Nephron progenitor cell (in vitro differentiated cells): ENCODE results near the gene TCL1B.

Experiments
- DNase-seq: peaks from one replicate; pipeline ENCODE4 v3.0.0; 2021
- H3K27ac Mint-ChIP-seq: 2 replicates; pipeline ENCODE4 v1.8.0; 2021; ENCODE audit warnings: mild to moderate bottlenecking, moderate library complexity, mixed read lengths
- H3K27me3 Mint-ChIP-seq: 2 replicates; pipeline ENCODE4 v1.8.0; 2021; ENCODE audit warnings: mild to moderate bottlenecking, low read depth, mixed read lengths; ENCODE audit not compliant: poor library complexity
- H3K36me3 Mint-ChIP-seq: 2 replicates; pipeline ENCODE4 v1.8.0; 2021; ENCODE audit warnings: low read depth, mixed read lengths
- H3K4me1 Mint-ChIP-seq: 2 replicates; pipeline ENCODE4 v1.8.0; 2021; ENCODE audit warnings: mixed read lengths
- H3K4me3 Mint-ChIP-seq: 2 replicates; pipeline ENCODE4 v1.8.0; 2021; ENCODE audit warnings: mild to moderate bottlenecking, moderate library complexity, mixed read lengths
- H3K9me3 Mint-ChIP-seq: 2 replicates; pipeline ENCODE4 v1.8.0; 2021; ENCODE audit warnings: mild to moderate bottlenecking, moderate library complexity, mixed read lengths
- TF ChIP-seq, protein P1 (sequence below): fragments of 200-600 bp; sonication (generic); IDR thresholded peaks from 2 replicates; pipeline ENCODE4 v1.5.0; 2021; ENCODE audit warnings: antibody characterized with exemption

The TCL1B gene

DNA sequence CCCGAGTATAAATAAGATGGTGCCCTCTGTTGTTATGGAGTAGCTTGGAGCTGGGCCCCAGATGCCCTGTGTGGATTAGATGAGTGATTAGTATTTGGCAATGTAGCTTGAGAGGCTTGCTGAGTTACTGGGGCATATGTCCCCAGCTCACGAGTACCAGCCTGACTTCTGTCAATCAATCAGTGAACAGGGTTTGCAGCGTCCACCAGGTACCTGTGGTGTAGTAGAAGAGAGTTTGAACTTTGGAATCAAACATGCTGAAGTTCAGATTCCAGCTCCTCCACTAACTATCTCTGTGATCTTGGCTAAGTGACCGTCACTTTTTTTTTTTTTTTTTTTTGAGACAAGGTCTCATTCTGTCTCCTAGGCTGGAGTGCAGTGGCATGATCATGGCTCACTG, 11.6 kb upstream of the TCL1B start:
- no peak for DNase-seq
- Mint-ChIP-seq H3K4me3 (no peak overlapping the region), H3K27me3 (no peaks in the 10 kb centered on the region), H3K9me3 (peaks cover 26% of the 10 kb centered on the region), H3K36me3 (no peaks in the 10 kb centered on the region), H3K27ac (no peak overlapping the region), H3K4me1 (peaks cover 11% of the 10 kb centered on the region)
- TF ChIP-seq, protein P1, sequence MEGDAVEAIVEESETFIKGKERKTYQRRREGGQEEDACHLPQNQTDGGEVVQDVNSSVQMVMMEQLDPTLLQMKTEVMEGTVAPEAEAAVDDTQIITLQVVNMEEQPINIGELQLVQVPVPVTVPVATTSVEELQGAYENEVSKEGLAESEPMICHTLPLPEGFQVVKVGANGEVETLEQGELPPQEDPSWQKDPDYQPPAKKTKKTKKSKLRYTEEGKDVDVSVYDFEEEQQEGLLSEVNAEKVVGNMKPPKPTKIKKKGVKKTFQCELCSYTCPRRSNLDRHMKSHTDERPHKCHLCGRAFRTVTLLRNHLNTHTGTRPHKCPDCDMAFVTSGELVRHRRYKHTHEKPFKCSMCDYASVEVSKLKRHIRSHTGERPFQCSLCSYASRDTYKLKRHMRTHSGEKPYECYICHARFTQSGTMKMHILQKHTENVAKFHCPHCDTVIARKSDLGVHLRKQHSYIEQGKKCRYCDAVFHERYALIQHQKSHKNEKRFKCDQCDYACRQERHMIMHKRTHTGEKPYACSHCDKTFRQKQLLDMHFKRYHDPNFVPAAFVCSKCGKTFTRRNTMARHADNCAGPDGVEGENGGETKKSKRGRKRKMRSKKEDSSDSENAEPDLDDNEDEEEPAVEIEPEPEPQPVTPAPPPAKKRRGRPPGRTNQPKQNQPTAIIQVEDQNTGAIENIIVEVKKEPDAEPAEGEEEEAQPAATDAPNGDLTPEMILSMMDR: no peak

DNA sequence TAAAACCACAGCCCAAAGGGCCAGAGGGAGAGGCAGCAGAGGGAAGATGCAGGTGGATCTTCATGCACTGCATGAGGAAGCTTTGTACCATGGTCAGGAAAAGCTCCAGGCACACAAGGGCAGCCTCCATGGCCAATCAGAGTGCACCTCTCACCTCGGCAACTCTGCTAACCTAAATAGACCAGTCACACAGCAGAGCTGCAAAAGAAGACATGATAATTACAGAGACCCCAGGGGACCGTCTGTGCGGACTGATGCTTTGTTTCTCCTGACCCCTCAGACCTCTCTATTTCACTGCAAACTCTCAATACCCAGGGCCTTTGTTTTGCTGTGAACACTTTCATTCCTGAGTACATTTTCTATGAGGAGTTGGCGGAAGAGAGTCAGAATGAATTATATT, 10.7 kb upstream of the TCL1B start:
- H3K4me1 Mint-ChIP-seq: peaks cover 17% of the 10 kb centered on the region
- no peak overlapping the region for H3K27ac Mint-ChIP-seq
- TF ChIP-seq, protein P1: no peak
- no peaks in the 10 kb centered on the region for H3K27me3 Mint-ChIP-seq
- H3K36me3 Mint-ChIP-seq: no peaks in the 10 kb centered on the region
- no peak for DNase-seq
- H3K9me3 Mint-ChIP-seq: peaks cover 26% of the 10 kb centered on the region
- no peak overlapping the region for H3K4me3 Mint-ChIP-seq

DNA sequence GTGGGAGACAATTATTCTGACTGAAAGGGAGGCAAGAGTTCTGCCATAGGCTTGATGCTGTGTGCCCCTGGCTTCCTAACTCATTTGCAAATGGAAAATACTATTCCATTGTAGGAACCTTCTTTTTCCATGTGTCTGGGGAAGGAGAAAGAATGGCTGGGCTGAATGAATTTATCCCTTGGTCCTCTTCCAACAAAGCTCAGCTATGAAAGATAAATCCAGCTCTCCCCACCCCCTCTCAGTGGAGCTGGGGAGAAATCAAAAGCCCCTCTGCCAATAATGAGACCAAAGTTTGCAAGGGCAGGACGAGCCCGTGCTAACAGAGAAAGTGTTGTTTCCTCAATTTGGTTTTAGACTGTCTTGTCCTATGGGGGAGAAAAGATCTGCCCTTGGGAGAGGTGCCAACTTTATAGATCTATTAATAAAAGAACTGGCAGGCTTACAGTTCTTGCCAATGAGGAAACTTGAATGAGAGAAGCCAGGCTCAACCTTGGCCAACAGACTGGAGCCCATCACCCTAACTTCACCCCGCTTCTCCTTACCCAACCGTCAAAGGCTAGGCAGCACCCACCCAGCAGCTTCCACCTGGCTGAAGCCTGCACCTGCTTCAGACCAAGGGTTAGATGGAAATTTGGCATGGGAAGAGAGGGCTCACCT, 8.9 kb upstream of the TCL1B start:
- Mint-ChIP-seq H3K9me3 (peaks cover 26% of the 10 kb centered on the region), H3K27ac (no peak overlapping the region), H3K4me3 (no peak overlapping the region), H3K4me1 (peaks cover 11% of the 10 kb centered on the region), H3K36me3 (no peaks in the 10 kb centered on the region), H3K27me3 (peaks cover 2% of the 10 kb centered on the region)
- no peak for DNase-seq
- TF ChIP-seq, protein P1: no peak

DNA sequence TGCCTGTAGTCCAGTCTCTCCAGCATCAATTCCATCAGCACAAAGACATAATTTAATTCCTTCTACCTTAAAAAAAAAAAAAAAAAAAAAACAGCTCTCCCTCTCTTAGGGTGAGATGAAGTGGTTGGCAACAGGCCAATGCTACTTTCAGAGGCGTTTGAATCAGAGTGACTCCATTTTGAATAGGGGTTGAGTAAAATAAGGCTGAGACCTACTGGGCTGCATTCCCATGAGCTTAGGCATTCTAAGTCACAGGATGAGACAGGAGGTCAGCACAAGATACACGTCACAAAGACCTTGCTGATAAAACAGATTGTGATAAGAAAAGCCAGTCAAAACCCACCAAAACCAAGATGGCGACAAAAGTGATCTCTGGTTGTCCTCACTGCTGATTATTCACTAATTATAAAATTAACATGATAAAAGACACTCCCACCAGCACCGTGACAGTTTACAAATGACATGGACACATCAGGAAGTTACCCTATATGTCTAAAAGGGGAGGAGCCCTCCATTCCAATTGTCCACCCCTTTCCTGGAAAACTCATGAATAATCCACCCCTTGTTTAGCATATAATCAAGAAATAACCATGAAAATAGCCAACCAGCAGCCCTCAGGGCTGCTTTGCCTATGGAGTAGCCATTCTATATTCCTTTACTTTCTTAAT, 6.9 kb upstream of the TCL1B start:
- H3K36me3 Mint-ChIP-seq: no peaks in the 10 kb centered on the region
- TF ChIP-seq, protein P1: no peak
- H3K27ac Mint-ChIP-seq: no peak overlapping the region
- H3K9me3 Mint-ChIP-seq: peaks cover 26% of the 10 kb centered on the region
- peaks cover 11% of the 10 kb centered on the region for H3K4me1 Mint-ChIP-seq
- peaks cover 4% of the 10 kb centered on the region for H3K27me3 Mint-ChIP-seq
- no peak overlapping the region for H3K4me3 Mint-ChIP-seq
- no peak for DNase-seq

DNA sequence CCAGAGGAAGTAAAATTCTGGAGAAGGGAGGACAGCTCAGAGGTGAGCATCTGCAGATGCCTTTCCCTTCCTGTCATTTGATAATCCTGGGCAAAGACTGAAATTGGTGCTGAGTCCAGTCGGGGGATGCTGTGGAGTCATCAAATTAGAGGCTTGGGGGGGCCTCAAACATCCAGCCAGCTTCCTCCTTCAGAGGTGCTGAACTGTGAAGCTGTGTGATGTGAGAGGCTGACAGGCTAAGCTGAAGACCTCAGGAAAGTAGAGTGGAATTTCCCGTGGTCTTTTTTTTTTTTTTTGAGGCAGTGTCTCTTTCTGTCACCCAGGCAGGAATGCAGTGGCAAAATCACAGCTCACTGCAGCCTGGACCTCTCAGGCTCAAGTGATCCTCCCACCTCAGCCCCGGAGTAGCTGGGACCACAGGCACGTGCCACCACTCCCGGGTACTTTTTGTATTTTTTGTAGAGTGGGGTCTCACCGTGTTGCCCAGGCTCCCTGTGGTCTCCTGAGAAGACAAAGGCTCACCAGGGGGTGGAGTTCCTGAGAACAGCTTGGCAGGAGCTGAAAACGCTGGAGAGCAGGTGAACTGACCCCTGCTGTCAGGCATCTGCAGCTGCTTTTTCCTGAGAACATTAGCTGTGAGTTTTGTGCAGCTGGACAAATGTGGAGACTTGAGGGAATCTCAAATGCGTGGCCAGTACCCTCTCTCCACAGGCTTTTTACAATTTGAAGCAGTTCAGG, 6.1 kb upstream of the TCL1B start:
- Mint-ChIP-seq H3K27ac (no peak overlapping the region), H3K9me3 (peaks cover 26% of the 10 kb centered on the region), H3K4me1 (peaks cover 11% of the 10 kb centered on the region), H3K4me3 (no peak overlapping the region), H3K27me3 (peaks cover 4% of the 10 kb centered on the region), H3K36me3 (no peaks in the 10 kb centered on the region)
- DNase-seq: peak; percentile 25
- TF ChIP-seq, protein P1: no peak
